Mesendoderm (in vitro differentiated cells): ENCODE measurements around the gene CD99.
"Not testable (repeated sequence)": the region's sequence is repeated elsewhere in the genome, so short reads cannot be mapped to it uniquely, and the experiment has no call there.

Source experiments
- DNase-seq: peaks from one replicate; pipeline ENCODE4 v3.0.0; 2013
- H2AK5ac ChIP-seq: 2 replicates; pipeline ENCODE4 v1.6.1; 2013; ENCODE audit warnings: low read length, inconsistent platforms
- H2BK120ac ChIP-seq: 2 replicates; pipeline ENCODE4 v1.6.1; 2013; ENCODE audit warnings: low read depth, mild to moderate bottlenecking, low read length, moderate library complexity, mixed read lengths
- H2BK15ac ChIP-seq: replicated peaks from 2 replicates; pipeline ENCODE4 v1.6.1; 2013; ENCODE audit warnings: low read depth, mild to moderate bottlenecking, moderate library complexity
- H2BK5ac ChIP-seq: 2 replicates; pipeline ENCODE4 v1.6.1; 2013; ENCODE audit warnings: low read length, inconsistent platforms
- H3K18ac ChIP-seq: 2 replicates; pipeline ENCODE4 v1.6.1; 2013; ENCODE audit warnings: mild to moderate bottlenecking, low read length, mixed read lengths
- H3K23ac ChIP-seq: one replicate; pipeline ENCODE4 v1.6.1; 2013; ENCODE audit warnings: low read length
- H3K27ac ChIP-seq: 2 replicates; pipeline ENCODE4 v1.5.1; 2013; ENCODE audit warnings: low read depth, mild to moderate bottlenecking, inconsistent platforms, low read length, moderate library complexity
- H3K27me3 ChIP-seq: 2 replicates; pipeline ENCODE4 v1.6.1; 2013; ENCODE audit warnings: low read length, control low read depth, mild to moderate bottlenecking, inconsistent platforms; ENCODE audit not compliant: insufficient read depth, poor library complexity
- H3K36me3 ChIP-seq: 2 replicates; pipeline ENCODE4 v1.6.1; 2013; ENCODE audit warnings: low read length, inconsistent platforms; ENCODE audit not compliant: control insufficient read depth, insufficient read depth
- H3K4ac ChIP-seq: one replicate; pipeline ENCODE4 v1.6.1; 2013; ENCODE audit warnings: low read depth, mild to moderate bottlenecking, low read length, moderate library complexity
- H3K4me1 ChIP-seq: 2 replicates; pipeline ENCODE4 v1.6.1; 2013; ENCODE audit warnings: low read depth, low read length, inconsistent platforms; ENCODE audit not compliant: control insufficient read depth
- H3K4me2 ChIP-seq: 2 replicates; pipeline ENCODE4 v1.6.1; 2013; ENCODE audit warnings: low read length
- H3K4me3 ChIP-seq: 2 replicates; pipeline ENCODE4 v1.5.1; 2013; ENCODE audit warnings: mild to moderate bottlenecking, low read length
- H3K56ac ChIP-seq: one replicate; pipeline ENCODE4 v1.6.1; 2013; ENCODE audit warnings: low read length
- H3K79me1 ChIP-seq: 2 replicates; pipeline ENCODE4 v1.6.1; 2013; ENCODE audit warnings: low read length, inconsistent platforms
- H3K79me2 ChIP-seq: 2 replicates; pipeline ENCODE4 v1.6.1; 2013; ENCODE audit warnings: mild to moderate bottlenecking, low read length; ENCODE audit not compliant: control insufficient read depth, insufficient read depth
- H3K9ac ChIP-seq: 2 replicates; pipeline ENCODE4 v1.6.1; 2013; ENCODE audit warnings: low read length, inconsistent platforms
- H4K5ac ChIP-seq: one replicate; pipeline ENCODE4 v1.6.1; 2013; ENCODE audit warnings: low read length
- H4K8ac ChIP-seq: one replicate; pipeline ENCODE4 v1.6.1; 2013; ENCODE audit warnings: low read depth, mild to moderate bottlenecking, control low read depth, low read length, moderate library complexity
- WGBS: extraction: QIAGEN DNeasy Blood & Tissue Kit; methylation state at CpG from one replicate; pipeline ENCODE4 v1.1.7; 2013; ENCODE audit warnings: low lambda C conversion rate, missing lambda C conversion rate; ENCODE audit not compliant: insufficient coverage; ENCODE audit errors: extremely low coverage; 5-methylcytosine and 5-hydroxymethylcytosine counted together

Gene CD99

DNA sequence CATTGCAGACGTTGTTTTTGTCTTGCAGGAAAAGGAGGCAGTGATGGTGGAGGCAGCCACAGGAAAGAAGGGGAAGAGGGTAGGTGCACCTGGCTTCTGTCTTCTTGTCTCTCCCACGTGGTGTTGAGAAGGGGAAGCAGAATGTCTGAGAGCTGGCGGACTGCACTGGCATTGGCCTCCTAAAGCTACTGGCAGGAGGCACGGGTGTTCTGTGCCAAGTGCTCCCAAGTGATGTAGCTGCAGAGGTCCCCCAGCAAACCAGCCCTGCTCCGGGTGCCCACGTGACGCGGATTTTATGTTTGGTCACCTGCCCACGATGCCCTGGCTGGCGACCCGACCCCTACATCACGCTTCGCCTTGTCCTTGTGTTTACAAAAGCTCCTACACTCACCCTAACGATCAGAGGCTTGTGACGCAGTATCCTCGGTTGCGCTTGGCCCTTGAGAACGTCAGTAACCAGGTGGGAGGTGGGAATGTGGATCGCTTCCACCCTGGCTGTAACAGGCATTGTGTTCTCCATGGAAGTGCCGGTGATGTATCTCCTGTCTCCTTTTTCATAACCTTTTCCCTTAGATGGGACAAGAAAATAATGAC, 32.3 kb downstream of the CD99 start:
- Histone ChIP-seq H3K4me2 (no peak overlapping the region), H4K5ac (no peak overlapping the region), H3K23ac (no peak overlapping the region), H3K18ac (no peak overlapping the region), H3K27ac (no peak overlapping the region), H2BK120ac (no peak overlapping the region), H2AK5ac (no peak overlapping the region), H2BK15ac (no peak overlapping the region), H4K8ac (no peak overlapping the region), H3K4me1 (no peaks in the 10 kb centered on the region), H3K79me1 (no peaks in the 10 kb centered on the region), H3K9ac (no peak overlapping the region), H3K4ac (no peak overlapping the region), H3K27me3 (no peaks in the 10 kb centered on the region), H3K79me2 (no peaks in the 10 kb centered on the region), H3K56ac (no peak overlapping the region), H3K4me3 (no peak overlapping the region), H2BK5ac (no peak overlapping the region), H3K36me3 (peaks cover 5% of the 10 kb centered on the region)
- no peak for DNase-seq
- no CpG with 5 or more reads among the region's 20 CpGs for WGBS

DNA sequence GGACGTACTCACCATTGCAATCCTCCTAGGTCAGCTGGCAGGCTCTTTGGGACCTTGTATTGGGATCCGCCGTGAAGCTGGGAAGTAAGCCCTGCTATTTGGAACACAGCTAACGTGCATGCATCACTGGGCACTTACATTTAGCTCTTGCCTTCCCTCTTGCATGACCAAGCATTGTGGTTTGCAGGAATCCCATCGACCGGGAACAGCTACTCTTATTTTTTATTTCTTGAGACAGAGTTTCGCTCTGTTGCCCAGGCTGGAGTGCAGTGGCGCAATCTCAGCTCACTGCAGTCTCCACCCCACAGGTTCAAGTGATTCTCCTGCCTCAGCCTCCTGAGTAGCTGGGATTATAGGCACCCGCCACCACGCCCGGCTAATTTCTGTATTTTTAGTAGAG, 36.2 kb downstream of the CD99 start:
- not testable (repeated sequence) for H3K27me3 ChIP-seq, H2AK5ac ChIP-seq, H3K4me1 ChIP-seq, H3K9ac ChIP-seq, H2BK15ac ChIP-seq, H3K4me2 ChIP-seq, H4K8ac ChIP-seq, H3K18ac ChIP-seq, H3K4ac ChIP-seq, H3K23ac ChIP-seq, H2BK5ac ChIP-seq, H3K56ac ChIP-seq, H4K5ac ChIP-seq, DNase-seq, H3K27ac ChIP-seq, H3K79me1 ChIP-seq, H2BK120ac ChIP-seq, H3K36me3 ChIP-seq, H3K79me2 ChIP-seq, H3K4me3 ChIP-seq
- no CpG with 5 or more reads among the region's 11 CpGs for WGBS

DNA sequence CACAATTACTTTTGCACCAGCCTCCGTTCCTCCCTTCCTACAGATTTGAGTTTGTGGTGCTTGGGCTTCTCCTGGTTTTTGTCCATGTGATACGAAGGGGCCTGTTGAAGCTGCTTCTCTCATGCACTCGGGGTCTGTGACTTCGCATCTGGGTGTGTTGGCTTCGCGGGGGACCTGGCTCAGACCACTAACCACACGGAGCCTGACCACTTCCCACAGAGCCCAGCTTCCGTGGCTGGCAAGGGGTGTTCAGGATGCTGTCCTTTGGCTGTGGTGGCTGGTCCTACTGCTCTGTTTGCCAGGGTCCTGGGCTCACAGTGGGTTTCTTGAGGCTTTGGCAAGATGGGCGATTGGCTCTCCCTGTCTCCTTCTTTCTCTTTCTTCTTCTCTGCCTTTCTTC, 41.0 kb downstream of the CD99 start:
- Histone ChIP-seq H3K36me3 (no peaks in the 10 kb centered on the region), H2BK5ac (no peak overlapping the region), H2BK15ac (no peak overlapping the region), H3K79me2 (no peaks in the 10 kb centered on the region), H3K4ac (no peak overlapping the region), H3K18ac (no peak overlapping the region), H4K5ac (no peak overlapping the region), H3K4me1 (no peaks in the 10 kb centered on the region), H3K4me2 (no peak overlapping the region), H3K27me3 (no peaks in the 10 kb centered on the region), H3K27ac (no peak overlapping the region), H2BK120ac (no peak overlapping the region), H3K4me3 (no peak overlapping the region), H3K23ac (no peak overlapping the region), H3K79me1 (no peaks in the 10 kb centered on the region), H4K8ac (no peak overlapping the region), H2AK5ac (no peak overlapping the region), H3K9ac (no peak overlapping the region), H3K56ac (no peak overlapping the region)
- WGBS, result no CpG with 5 or more reads among the region's 9 CpGs
- no peak for DNase-seq

- no peaks in the 10 kb centered on the region for H3K4me1 ChIP-seq
These were observed 41.6 kb downstream of the CD99 start for GRCh38 chrX:2732649-2733048.

GRCh38 chrX:2733286-2733685, 42.2 kb downstream of the CD99 start:
- no peak overlapping the region for H3K4me2 ChIP-seq
- H3K27me3 ChIP-seq, result no peaks in the 10 kb centered on the region
- H3K23ac ChIP-seq, result no peak overlapping the region
- H4K5ac ChIP-seq, result no peak overlapping the region
- no peak overlapping the region for H3K4me3 ChIP-seq
- H3K36me3 ChIP-seq, result no peaks in the 10 kb centered on the region
- no peak overlapping the region for H3K18ac ChIP-seq
- no peak overlapping the region for H2AK5ac ChIP-seq
- no peak overlapping the region for H2BK120ac ChIP-seq
- WGBS, result no CpG with 5 or more reads among the region's 9 CpGs
- no peaks in the 10 kb centered on the region for H3K4me1 ChIP-seq
- no peak overlapping the region for H3K9ac ChIP-seq
- no peak overlapping the region for H2BK5ac ChIP-seq
- DNase-seq, result no peak
- H4K8ac ChIP-seq, result no peak overlapping the region
- H3K79me1 ChIP-seq, result no peaks in the 10 kb centered on the region
- H3K79me2 ChIP-seq, result no peaks in the 10 kb centered on the region
- no peak overlapping the region for H3K4ac ChIP-seq
- H3K56ac ChIP-seq, result no peak overlapping the region
- no peak overlapping the region for H2BK15ac ChIP-seq
- H3K27ac ChIP-seq, result no peak overlapping the region

More at GRCh38 chrX:2732649-2733048, 41.6 kb downstream of the CD99 start:
- Histone ChIP-seq H3K56ac (no peak overlapping the region), H2BK15ac (no peak overlapping the region), H3K27ac (no peak overlapping the region), H3K27me3 (no peaks in the 10 kb centered on the region), H4K5ac (no peak overlapping the region), H3K36me3 (no peaks in the 10 kb centered on the region), H3K4ac (no peak overlapping the region), H2AK5ac (no peak overlapping the region), H3K4me2 (no peak overlapping the region), H2BK120ac (no peak overlapping the region), H3K79me2 (no peaks in the 10 kb centered on the region), H3K79me1 (no peaks in the 10 kb centered on the region), H3K23ac (no peak overlapping the region), H4K8ac (no peak overlapping the region), H3K18ac (no peak overlapping the region), H3K4me3 (no peak overlapping the region), H2BK5ac (no peak overlapping the region), H3K9ac (no peak overlapping the region)
- DNase-seq, result no peak

DNA sequence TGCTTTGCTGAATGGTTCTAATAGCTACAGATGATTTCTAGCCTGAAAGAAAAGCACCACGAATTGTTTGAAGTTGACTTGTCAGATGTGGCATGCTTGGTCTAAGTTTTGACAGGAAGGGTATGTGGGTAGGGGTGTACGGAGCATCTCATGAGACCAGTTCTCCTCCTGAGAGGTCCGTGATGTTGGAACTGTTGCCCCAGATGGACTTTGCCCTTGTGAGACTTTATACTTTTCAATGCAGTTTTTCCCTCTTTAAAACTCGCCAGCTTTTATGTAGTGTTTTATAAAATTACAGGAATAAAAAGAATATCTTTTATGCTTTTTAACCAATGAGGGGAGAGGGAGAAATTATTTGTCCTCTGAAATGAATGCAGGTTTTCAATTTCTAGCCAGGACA, 44.2 kb downstream of the CD99 start:
- Histone ChIP-seq H3K36me3 (no peaks in the 10 kb centered on the region), H3K4me1 (no peaks in the 10 kb centered on the region), H3K9ac (no peak overlapping the region), H3K18ac (no peak overlapping the region), H3K27me3 (no peaks in the 10 kb centered on the region), H2BK120ac (no peak overlapping the region), H4K8ac (no peak overlapping the region), H3K79me2 (no peaks in the 10 kb centered on the region), H3K4ac (no peak overlapping the region), H3K4me2 (no peak overlapping the region), H2BK15ac (no peak overlapping the region), H3K4me3 (no peak overlapping the region), H3K79me1 (no peaks in the 10 kb centered on the region), H4K5ac (no peak overlapping the region), H3K23ac (no peak overlapping the region), H2AK5ac (no peak overlapping the region), H2BK5ac (no peak overlapping the region), H3K27ac (no peak overlapping the region), H3K56ac (no peak overlapping the region)
- no CpG with 5 or more reads among the region's 4 CpGs for WGBS
- DNase-seq, result no peak
